ENCODE data around the gene CRABP2. TPM values are rescaled to one million over a fixed set of nuclear protein-coding genes. Genes with fewer than 3 reads are reported as not detected.

The CRABP2 gene
- total and polyA plus RNA-seq, 2 of the 13 experiments (the other 11 are each of a cell fraction or from before 2014, with no cell fraction given), result 0.40 to 0.60 TPM

DNA sequence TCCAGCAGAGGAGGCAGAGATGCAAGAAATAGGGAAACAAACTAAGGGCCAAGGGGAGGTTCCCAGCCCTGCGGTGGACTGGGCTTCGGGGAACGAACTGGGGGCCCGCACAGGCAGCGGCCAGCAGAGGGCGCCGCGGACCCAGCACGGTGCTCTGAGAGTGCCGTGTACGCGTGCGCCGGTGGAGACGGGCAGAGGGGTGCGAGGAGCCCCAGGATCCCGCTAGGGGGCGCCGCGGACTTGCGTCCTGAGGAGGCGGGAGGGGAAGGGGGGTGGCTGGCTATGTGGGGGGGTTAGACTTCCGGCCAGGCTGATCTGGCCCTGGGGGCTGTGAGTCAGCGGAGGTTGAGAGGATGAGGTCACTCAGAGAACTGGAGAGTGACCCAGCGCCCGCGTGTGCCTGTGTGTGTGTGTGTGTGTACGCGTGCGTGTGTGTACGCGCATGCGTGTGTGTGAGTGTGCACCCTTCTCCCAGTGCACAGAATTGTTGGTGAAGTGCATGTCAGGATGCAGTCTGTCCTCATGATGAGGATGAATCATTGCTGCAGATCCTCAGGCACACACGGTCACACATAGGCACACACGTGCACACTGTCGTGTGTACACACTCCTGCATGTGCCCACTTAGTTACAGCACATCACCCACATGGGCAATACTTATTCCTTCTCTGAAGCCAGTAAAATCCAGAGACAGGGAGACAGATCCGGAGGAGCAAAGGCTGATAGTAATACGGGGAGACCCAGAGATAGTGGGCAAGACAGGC, 45.2 kb downstream of the CRABP2 start (continued):
- TF ChIP-seq ZFAT (CRISPR knock-in tag; conservative IDR thresholded peaks at IDR 0.05) (no peak), ZMAT3 (CRISPR knock-in tag; conservative IDR thresholded peaks at IDR 0.05) (peak; percentile 93), ZBTB39 (CRISPR knock-in tag; IDR thresholded peaks at IDR 0.05) (no peak), HMGXB3 (CRISPR knock-in tag; IDR thresholded peaks at IDR 0.05; ENCODE audit: borderline replicate concordance) (no peak; the same call in 1 of the 2 replicates), ZNF44 (CRISPR knock-in tag; IDR thresholded peaks at IDR 0.05) (0 out of 2 replicates have a peak, but pooled peaks have one; percentile 55), PHF20 (CRISPR knock-in tag; IDR thresholded peaks at IDR 0.05) (no peak), ZNF12 (CRISPR knock-in tag; IDR thresholded peaks at IDR 0.05) (no peak), ARNT (IDR thresholded peaks at IDR 0.05) (no peak), FUBP1 (CRISPR knock-in tag; IDR thresholded peaks at IDR 0.05; ENCODE audit: borderline replicate concordance) (peak; percentile 75; the same call in 1 of the 2 replicates), CENPT (CRISPR knock-in tag; IDR thresholded peaks at IDR 0.05; ENCODE audit: low read depth) (no peak), ZNF737 (CRISPR knock-in tag; IDR thresholded peaks at IDR 0.05; ENCODE audit: borderline replicate concordance) (no peak)
- TF ChIP-seq, protein P1, sequence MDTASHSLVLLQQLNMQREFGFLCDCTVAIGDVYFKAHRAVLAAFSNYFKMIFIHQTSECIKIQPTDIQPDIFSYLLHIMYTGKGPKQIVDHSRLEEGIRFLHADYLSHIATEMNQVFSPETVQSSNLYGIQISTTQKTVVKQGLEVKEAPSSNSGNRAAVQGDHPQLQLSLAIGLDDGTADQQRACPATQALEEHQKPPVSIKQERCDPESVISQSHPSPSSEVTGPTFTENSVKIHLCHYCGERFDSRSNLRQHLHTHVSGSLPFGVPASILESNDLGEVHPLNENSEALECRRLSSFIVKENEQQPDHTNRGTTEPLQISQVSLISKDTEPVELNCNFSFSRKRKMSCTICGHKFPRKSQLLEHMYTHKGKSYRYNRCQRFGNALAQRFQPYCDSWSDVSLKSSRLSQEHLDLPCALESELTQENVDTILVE (CRISPR knock-in tag; IDR thresholded peaks at IDR 0.05), result 0 out of 2 replicates have a peak, but pooled peaks have one; percentile 75
- TF ChIP-seq, protein P2, sequence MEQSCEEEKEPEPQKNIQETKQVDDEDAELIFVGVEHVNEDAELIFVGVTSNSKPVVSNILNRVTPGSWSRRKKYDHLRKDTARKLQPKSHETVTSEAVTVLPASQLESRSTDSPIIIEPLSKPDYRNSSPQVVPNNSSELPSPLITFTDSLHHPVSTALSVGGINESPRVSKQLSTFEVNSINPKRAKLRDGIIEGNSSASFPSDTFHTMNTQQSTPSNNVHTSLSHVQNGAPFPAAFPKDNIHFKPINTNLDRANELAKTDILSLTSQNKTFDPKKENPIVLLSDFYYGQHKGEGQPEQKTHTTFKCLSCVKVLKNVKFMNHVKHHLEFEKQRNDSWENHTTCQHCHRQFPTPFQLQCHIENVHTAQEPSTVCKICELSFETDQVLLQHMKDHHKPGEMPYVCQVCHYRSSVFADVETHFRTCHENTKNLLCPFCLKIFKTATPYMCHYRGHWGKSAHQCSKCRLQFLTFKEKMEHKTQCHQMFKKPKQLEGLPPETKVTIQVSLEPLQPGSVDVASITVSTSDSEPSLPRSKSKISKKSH (CRISPR knock-in tag; IDR thresholded peaks at IDR 0.05; ENCODE audit: borderline replicate concordance), result peak; percentile 9; the same call in 1 of the 2 replicates
- TF ChIP-seq, protein P3, sequence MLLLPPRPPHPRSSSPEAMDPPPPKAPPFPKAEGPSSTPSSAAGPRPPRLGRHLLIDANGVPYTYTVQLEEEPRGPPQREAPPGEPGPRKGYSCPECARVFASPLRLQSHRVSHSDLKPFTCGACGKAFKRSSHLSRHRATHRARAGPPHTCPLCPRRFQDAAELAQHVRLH (CRISPR knock-in tag; IDR thresholded peaks at IDR 0.05; ENCODE audit: borderline replicate concordance, low read depth), result peak; percentile 78; the same call in 1 of the 2 replicates
